ENCODE results near the gene SMTN. TPM values are rescaled to one million over a fixed set of nuclear protein-coding genes. Genes with fewer than 3 reads are reported as not detected.

The SMTN gene
- total RNA-seq, 1 donor from 2014 or later = 55.0 TPM

DNA sequence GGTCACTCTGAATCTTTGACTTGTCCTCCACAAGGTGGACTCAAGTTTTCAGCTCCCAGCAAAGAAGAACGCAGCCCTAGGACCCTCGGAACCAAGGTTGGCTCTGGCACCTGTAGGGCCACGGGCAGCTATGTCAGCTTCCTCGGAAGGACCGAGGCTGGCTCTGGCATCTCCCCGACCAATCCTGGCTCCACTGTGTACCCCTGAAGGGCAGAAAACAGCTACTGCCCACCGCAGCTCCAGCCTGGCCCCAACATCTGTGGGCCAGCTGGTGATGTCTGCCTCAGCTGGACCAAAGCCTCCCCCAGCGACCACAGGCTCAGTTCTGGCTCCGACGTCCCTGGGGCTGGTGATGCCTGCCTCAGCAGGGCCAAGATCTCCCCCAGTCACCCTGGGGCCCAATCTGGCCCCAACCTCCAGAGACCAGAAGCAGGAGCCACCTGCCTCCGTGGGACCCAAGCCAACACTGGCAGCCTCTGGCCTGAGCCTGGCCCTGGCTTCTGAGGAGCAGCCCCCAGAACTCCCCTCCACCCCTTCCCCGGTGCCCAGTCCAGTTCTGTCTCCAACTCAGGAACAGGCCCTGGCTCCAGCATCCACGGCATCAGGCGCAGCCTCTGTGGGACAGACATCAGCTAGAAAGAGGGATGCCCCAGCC, 43.8 kb downstream of the SMTN start:
- Mint-ChIP-seq H3K4me1 (peaks cover 11% of the 10 kb centered on the region), H3K36me3 (ENCODE audit: low read depth) (no peaks in the 10 kb centered on the region), H3K27ac (ENCODE audit: unreplicated experiment) (no peak overlapping the region), H3K4me3 (no peak overlapping the region), H3K9me3 (no peaks in the 10 kb centered on the region), H3K27me3 (ENCODE audit: low read depth) (no peaks in the 10 kb centered on the region)
- no peak for TF ChIP-seq CTCF (conservative IDR thresholded peaks at IDR 0.05)
- no peak for DNase-seq (ENCODE audit: low read depth, low spot score)

- Mint-ChIP-seq H3K4me3 (no peak overlapping the region), H3K4me1 (peaks cover 11% of the 10 kb centered on the region), H3K27ac (ENCODE audit: unreplicated experiment) (no peak overlapping the region), H3K36me3 (ENCODE audit: low read depth) (no peaks in the 10 kb centered on the region), H3K9me3 (no peaks in the 10 kb centered on the region), H3K27me3 (ENCODE audit: low read depth) (no peaks in the 10 kb centered on the region)
- TF ChIP-seq CTCF (conservative IDR thresholded peaks at IDR 0.05) = no peak
- no peak for DNase-seq (ENCODE audit: low read depth, low spot score)
Measured at GRCh38 chr22:31125521-31126117, 44.5 kb downstream of the SMTN start.

DNA sequence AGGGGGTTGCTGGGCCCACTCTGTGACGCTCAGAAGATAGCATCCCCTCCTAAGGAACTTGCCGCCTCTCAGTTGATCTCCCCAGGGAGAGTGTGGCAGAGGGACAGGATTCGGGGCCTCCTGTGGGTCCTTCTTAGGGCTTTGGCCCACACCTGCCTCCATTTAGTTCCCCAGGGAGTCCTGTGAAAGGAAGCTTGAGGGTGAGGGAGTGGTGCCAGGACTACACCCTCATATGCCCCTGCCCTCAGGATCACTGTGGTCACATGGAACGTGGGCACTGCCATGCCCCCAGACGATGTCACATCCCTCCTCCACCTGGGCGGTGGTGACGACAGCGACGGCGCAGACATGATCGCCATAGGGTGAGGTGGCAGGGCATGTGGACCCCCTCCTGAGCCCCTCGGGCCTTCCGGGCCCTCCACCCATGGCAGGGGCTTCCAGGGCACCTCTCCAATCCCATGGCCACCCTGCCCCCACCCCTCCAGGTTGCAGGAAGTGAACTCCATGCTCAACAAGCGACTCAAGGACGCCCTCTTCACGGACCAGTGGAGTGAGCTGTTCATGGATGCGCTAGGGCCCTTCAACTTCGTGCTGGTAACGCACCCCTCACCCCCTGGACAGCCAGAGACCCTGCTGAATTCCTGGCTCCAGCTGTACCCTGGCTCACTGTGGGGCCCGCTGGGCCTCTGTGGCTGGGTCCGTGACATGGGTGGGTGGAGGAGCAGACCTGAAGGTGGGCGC, 45.2 kb downstream of the SMTN start:
- no peak for DNase-seq (ENCODE audit: low read depth, low spot score)
- no peak overlapping the region for H3K27ac Mint-ChIP-seq (ENCODE audit: unreplicated experiment)
- H3K9me3 Mint-ChIP-seq = no peaks in the 10 kb centered on the region
- no peaks in the 10 kb centered on the region for H3K27me3 Mint-ChIP-seq (ENCODE audit: low read depth)
- H3K36me3 Mint-ChIP-seq (ENCODE audit: low read depth) = no peaks in the 10 kb centered on the region
- no peak overlapping the region for H3K4me3 Mint-ChIP-seq
- peaks cover 11% of the 10 kb centered on the region for H3K4me1 Mint-ChIP-seq
- TF ChIP-seq CTCF (conservative IDR thresholded peaks at IDR 0.05) = no peak

DNA sequence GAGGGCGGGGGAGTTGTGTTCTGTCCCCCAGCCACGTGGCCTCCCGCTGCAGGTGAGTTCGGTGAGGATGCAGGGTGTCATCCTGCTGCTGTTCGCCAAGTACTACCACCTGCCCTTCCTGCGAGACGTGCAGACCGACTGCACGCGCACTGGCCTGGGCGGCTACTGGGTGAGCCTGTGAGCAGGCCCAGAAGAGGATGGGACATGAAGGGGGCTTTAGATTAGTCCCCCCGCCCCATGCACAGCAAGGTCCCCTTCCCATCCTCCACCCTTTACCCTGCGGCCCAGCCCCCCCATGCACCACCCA, 45.7 kb downstream of the SMTN start:
- Mint-ChIP-seq H3K27ac (ENCODE audit: unreplicated experiment) (no peak overlapping the region), H3K4me3 (no peak overlapping the region), H3K4me1 (peaks cover 11% of the 10 kb centered on the region), H3K9me3 (no peaks in the 10 kb centered on the region), H3K27me3 (ENCODE audit: low read depth) (no peaks in the 10 kb centered on the region), H3K36me3 (ENCODE audit: low read depth) (no peaks in the 10 kb centered on the region)
- TF ChIP-seq CTCF (conservative IDR thresholded peaks at IDR 0.05) = no peak
- no peak for DNase-seq (ENCODE audit: low read depth, low spot score)

- no peaks in the 10 kb centered on the region for H3K27me3 Mint-ChIP-seq (ENCODE audit: low read depth)
- H3K9me3 Mint-ChIP-seq = no peaks in the 10 kb centered on the region
- H3K36me3 Mint-ChIP-seq (ENCODE audit: low read depth) = no peaks in the 10 kb centered on the region
- no peak for TF ChIP-seq CTCF (conservative IDR thresholded peaks at IDR 0.05)
- DNase-seq (ENCODE audit: low read depth, low spot score) = no peak
- H3K27ac Mint-ChIP-seq (ENCODE audit: unreplicated experiment) = no peak overlapping the region
- H3K4me3 Mint-ChIP-seq = no peak overlapping the region
- peaks cover 11% of the 10 kb centered on the region for H3K4me1 Mint-ChIP-seq
Measured at GRCh38 chr22:31127181-31127772, 46.2 kb downstream of the SMTN start.

Measured in neural crest cell (in vitro differentiated cells).